GM19455 (cell line): Measurements from ENCODE around the gene TUBGCP2.
"Not testable (repeated sequence)": the region's sequence is repeated elsewhere in the genome, so short reads cannot be mapped to it uniquely, and the experiment has no call there.

Experiments used
- ATAC-seq: cut with Tn5 transposase; IDR thresholded peaks from one replicate; pipeline ENCODE4 v1.9.1; 2021; ENCODE audit not compliant: unreplicated experiment

The TUBGCP2 gene

DNA sequence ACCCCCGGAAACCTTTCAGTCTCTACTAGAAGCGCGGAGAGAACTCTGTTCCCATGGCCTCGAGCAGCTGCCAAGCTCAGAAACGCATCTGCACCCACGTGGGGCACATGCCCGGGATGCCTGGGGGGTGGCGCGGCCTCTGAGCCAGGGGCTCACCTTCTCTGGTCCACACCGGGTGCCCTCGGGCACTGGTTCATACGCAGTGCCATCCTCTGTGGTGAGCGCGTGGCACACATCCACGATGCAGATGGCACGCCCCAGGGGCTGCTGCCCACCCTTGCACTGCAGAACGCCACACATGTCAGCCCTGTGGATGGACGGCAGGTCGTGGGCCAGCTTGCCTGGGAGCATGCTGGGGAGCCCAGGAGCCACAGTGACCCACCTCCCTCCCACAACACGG lies 38.5 kb downstream of the TUBGCP2 start:
- ATAC-seq: no peak

DNA sequence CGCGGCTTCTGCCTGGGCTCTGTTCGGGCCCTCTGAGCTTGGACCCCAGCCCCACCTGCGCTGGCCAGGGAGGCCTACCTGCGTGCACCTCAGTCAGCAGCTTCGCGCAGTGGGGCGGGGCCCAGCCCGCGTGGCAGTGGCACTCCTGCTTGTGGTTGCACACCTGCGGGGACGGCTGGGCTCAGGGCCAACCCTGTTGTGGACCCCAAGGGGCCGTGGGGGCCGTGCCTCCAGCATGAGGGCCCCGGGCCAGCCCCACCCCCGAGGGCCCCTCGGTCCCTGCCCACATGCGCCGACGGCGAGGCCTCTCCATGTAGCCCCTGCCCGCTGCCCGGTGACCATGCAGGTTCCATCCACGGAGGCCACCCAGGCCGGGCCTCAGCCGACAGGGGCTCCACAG lies 39.3 kb downstream of the TUBGCP2 start:
- no peak for ATAC-seq

GRCh38 chr10:133268532-133268931 lies 40.1 kb downstream of the TUBGCP2 start:
- ATAC-seq: no peak

GRCh38 chr10:133267829-133268228 lies 40.8 kb downstream of the TUBGCP2 start:
- no peak for ATAC-seq

GRCh38 chr10:133267293-133267692 lies 41.4 kb downstream of the TUBGCP2 start:
- no peak for ATAC-seq

DNA sequence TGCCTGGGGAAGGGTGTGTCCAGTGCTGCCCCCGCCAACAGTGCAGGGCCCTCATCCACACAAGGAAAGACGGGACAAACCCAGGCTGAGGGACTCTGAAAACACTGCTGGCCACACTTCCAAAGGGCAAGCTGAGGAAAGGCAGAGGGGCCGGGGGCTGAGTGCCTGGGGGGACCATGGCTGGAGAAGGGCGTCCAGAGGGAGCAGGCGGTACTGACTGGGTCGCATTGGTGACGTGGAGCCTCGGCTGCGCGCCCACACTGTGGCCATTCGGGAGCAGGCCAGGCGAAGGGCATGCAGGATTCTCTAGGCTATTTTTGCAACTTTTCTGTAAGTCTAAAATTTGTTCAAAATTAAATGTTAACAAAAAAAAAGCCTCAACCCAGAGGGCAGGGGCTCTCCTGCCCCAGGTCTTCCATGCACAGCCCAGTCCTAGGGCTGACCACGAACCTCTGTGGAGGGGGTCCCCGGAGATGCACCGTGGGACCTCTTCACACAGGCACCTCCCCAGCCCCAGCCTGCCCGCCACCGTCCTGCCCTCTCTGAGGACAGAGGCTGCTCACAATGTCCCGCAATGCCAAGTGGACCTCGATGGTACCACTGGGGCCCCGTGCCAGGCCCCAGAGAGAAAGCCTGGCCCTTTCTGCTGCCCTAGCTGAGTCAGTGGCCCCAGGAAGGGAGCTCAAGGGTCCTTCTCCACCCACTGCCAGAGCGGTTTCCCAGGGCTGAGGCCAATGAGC lies 42.4 kb downstream of the TUBGCP2 start:
- no peak for ATAC-seq

GRCh38 chr10:133265052-133265451 lies 43.6 kb downstream of the TUBGCP2 start:
- not testable (repeated sequence) for ATAC-seq

GRCh38 chr10:133264461-133264860 lies 44.2 kb downstream of the TUBGCP2 start:
- no peak for ATAC-seq

DNA sequence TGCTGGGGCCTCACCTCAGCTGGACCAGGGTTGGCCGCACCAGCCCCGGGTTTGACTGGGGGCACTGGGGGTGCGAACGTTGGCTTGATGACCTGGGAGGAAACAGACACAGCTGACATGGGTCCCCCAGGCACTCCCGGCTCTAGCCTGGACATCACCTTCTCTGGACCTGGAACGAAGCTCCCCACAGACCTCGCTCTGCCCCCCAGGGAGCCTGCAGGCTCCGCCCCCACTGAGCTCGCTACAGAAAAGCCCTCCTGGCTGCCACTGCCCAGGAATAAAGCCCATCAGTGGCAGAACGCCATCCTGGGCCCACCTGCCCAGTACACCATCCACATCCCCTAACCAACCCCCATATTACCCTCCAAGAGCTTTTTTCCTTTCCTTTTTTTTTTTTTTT lies 45.0 kb downstream of the TUBGCP2 start:
- no peak for ATAC-seq

- ATAC-seq: no peak
Observed at GRCh38 chr10:133262696-133263095, 46.0 kb downstream of the TUBGCP2 start.

- peak; percentile 56 for ATAC-seq
Observed at GRCh38 chr10:133261726-133262325, 46.8 kb downstream of the TUBGCP2 start.

DNA sequence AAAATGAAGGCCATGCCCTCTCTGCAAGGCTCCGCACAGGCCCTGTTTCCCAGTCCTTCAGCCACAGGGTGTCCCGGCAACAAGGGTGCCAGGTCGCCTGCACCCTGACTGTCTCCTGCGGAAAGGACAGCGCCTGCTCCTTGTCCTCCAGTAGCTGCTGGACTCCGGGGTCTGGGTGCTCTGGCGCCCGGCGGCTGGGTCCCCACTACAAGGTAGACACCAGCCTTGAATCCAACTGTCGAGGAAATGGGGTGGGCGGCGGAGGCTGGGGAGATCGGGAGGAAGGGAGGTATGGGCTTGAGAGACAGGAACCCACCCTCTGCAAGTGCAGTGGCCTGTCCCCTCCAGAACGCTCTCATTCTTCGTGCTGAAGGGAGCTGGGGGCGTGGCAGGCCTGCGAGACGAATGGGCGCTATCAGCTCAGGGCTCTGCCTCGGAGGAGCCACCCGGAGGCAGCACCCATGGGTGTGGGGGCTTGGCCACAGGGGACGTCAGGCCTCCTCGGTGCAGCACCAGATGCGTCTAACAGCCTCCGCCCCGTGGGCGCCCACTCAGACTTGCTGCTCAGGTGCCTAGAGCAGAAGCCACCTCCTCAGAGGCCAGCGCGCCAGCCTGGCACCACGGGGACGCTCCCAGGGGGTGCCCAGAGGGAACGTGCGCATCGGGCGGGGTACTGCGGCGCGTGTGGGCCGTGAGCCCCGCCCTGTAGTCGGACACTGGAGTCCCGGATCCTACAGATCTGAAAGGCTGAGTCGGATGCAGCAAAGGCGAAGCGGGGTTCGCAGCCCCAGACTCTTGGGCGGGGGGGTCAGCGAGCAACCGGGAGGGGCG lies 47.6 kb downstream of the TUBGCP2 start:
- peak; percentile 56 for ATAC-seq

DNA sequence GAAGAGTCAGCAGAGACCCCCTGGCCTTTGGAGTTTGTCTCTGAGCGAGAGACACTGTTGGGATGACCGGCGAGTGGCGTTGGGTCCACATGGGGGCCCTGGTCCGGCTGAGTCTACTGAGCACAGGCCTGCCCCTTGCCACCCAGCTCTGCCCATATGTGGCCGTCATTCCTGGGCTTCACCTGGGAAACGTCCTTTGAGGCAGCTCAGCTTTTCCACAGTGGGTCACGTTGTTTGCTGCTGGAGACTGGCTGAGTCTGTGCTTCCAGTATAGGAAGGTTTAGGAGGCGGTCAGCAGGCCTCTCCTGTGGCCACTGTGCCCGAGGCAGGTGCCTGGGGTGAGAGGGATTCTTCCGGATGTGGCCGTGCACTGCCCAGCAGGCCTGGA lies 49.1 kb downstream of the TUBGCP2 start:
- no peak for ATAC-seq

GRCh38 chr10:133258818-133259601 lies 49.7 kb downstream of the TUBGCP2 start:
- no peak for ATAC-seq

DNA sequence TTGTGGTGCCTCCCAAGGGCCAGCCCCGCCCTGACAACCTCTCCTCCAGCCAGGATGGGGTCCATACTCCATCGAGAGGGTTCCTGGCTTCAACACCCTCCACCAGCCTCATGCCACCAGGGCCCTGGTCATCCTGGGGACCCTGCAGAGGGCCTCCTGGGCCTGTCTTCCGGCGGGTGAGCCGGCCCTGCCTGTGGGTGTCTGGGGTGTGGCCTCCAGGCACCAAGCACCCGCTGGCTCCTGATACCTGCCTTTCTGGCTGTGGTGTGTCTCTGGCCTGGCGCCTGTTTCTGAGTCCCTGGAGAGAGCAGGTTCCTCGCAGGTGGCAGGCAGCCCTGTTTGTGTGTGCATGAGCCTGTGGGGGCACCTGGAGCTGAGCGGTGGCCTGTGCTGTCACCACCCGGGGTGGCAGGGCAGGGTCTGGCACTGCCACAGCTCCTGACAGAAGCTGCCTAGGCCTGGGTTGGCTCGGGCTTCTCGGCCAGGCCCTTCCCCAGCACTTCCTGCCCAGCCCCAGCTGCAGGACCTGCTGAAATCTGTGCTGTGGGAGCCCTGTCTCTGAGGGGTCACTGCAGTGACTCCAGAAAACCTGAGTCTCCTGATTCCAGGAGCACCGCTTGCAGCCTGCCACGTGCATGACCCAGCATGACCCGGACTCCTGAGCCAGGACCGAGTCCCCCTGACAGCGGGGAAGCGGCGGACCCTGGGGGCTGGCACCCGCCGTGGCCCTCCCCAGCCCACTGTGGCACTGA lies 50.4 kb downstream of the TUBGCP2 start:
- ATAC-seq: no peak

- no peak for ATAC-seq
Observed at GRCh38 chr10:133257489-133258065, 51.1 kb downstream of the TUBGCP2 start.

DNA sequence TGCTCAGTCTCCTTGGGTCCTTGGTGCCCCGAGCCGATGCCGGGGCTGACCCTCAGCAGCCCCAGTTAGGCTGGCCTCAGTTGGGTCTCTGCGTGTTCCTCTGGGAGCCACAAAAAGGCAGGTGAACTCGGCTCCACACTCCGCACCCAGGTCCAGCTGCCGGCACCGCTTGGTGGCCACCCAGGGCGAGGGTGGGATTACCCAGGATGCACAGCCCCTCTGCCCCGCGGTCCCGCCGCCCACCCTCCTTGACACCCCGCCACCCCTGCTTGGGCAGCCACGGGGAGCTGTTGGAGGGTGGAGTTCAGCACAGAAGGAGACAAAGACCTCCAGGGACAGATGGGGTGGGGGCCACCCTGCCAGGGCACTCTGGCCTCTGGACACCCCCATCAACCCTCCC lies 53.3 kb downstream of the TUBGCP2 start:
- ATAC-seq: no peak

- ATAC-seq: no peak
Observed at GRCh38 chr10:133254421-133255120, 54.1 kb downstream of the TUBGCP2 start.

- ATAC-seq: no peak
Observed at GRCh38 chr10:133253361-133253955, 55.2 kb downstream of the TUBGCP2 start.
